T-helper 1 cell treated with Interleukin-12 subunit alpha and Interleukin-12 subunit beta and Interleukin-4 antibody, amounts not matched to agents 30 ng/mL and 1 ng/mL, for 36 hours (primary cell): ENCODE data around the gene TADA2B. TPM values are rescaled to one million over a fixed set of nuclear protein-coding genes. Genes with fewer than 3 reads are reported as not detected.

Experiments used
- intact Hi-C: fragments of 100-400 bp; cut with micrococcal nuclease; formaldehyde crosslinking; loops from one replicate; pipeline ENCODE4 v1.15.1; 2024
- total RNA-seq: library from RNA; stranded (reverse); gene quantifications from 2 replicates; pipeline ENCODE4 v1.2.3, GENCODE V29; 2022

The TADA2B gene
- total RNA-seq, 1 donor from 2014 or later = 34.2 TPM

DNA sequence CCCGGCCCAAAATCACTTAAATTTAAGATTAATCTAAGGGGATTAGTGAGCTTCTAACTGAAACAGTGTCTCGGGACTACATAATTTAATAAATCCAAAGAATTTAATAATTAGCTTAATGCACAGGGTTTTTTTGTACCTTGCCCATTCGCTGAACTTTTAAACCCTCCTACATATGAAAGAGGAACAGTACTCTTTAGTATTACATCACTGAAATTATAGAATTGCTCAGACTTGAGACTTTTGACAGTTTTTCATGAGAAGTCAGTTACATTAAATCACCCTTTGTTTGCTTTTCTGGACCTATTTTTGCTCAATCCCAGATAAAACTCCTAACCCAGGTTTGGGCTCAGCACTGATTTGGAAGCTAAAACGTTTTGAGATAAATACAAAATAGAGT, 2.4 kb upstream of the TADA2B start:
- intact Hi-C loops = loop anchor here (5.0 kb wide), 1 partner anchor 113 kb away; no protein-coding TSS in a partner anchor

GRCh38 chr4:7041246-7041645, 1.9 kb upstream of the TADA2B start:
- intact Hi-C loops = loop anchor here (5.0 kb wide), 1 partner anchor 114 kb away; no protein-coding TSS in a partner anchor

GRCh38 chr4:7041801-7042502, 1.2 kb upstream of the TADA2B start:
- intact Hi-C loops = loop anchor here (1.0 to 5.0 kb wide), 3 partner anchors 100 to 259 kb away; partner anchors contain the start of gene KIAA0232

GRCh38 chr4:7042503-7043283, 479 bp upstream of the TADA2B start:
- intact Hi-C loops = loop anchor here (1.0 to 5.0 kb wide), 9 partner anchors 26 to 402 kb away; partner anchors contain the start of genes GRPEL1, KIAA0232, MRFAP1 and TBC1D14

DNA sequence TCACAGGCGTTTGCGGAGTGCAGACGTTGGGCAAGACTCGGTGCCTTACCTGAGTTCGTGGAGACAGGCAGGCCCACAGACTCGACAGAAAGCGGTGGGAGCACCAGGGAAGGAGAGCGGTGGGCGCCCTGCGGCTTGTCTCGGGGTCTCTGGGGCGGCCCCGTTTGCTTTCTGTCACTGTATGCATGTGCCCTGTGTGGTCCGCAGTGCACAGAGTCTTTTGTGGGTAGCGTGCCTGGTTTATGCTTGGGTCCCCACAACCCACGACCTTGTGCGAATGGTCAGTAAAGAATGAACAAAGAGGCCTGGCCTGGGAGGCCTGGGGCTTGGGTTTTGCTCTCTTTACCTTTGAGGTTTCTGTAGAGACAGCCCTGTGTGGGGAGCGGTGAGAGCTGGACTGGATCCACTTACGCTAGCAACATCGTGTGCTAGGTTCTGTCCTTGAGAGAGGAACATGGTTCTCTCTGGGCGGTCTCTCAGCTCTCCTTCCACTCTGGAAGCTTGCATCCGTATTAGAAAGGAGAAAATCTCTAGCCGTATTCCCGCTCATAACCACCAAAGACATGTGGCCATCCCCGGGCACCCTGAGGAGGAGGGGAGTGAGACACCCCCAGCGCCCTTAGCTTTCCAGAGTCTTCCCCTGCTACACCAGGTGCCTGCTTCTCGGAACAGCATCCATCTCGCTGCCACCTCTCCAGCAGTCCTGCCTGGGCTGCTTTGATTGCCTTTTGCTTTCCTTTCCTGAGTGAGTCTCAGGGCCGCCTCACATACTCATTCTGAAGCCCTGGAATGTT, 1.2 kb downstream of the TADA2B start:
- intact Hi-C loops = loop anchor here (1.0 to 5.0 kb wide), 3 partner anchors 8 to 715 kb away; no protein-coding TSS in a partner anchor

- intact Hi-C loops = no loop called here
Measured at GRCh38 chr4:7045553-7045952, 2.4 kb downstream of the TADA2B start.

DNA sequence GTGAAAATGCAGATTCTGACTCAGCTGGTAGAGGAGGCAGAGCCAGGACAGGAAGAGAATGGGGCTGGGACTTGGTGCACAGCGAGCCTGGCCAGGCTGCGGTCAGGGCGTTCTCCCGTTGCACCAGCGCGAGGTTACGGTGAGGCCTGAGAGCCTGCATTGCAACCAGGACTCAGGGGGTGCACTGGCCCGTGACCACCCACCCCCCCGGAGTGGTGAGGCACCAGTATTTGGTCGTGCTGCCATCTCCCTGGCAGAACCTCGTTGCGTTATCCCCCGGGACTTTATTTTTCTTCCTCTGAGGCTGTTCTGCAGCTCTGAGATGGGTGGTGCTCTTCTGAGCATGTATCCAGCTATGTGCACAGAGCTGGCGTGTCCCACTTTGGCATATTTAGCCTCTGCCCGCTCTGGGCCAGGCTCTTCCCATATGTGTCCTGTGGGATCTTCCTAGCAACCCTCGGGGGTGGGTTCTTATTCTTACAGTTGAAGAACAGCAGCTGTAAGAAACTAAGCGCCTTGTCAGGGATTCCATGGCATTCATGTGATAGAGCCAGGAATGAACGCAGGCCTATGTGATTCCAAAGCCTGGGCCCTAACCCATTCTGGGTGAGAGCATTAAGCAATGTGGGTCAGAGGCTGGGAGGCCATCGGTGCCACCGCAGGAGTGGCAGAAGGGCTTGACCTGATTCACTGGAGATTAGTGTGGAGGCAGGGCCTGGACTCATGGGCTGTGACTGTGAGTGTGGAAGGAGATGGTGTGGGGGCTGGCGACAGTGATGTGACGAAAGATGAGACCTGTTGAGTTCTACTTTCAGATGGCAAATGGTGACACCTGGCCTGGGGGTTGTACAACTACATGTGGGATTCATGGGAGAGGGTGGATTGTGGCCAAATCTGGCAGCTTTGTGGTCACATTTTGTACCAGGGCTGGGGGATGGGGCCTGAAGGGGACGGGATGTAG, 3.1 kb downstream of the TADA2B start:
- intact Hi-C loops = no loop called here

GRCh38 chr4:7046971-7047370, 3.8 kb downstream of the TADA2B start:
- intact Hi-C loops = no loop called here

- intact Hi-C loops = no loop called here
Measured at GRCh38 chr4:7048642-7049041, 5.5 kb downstream of the TADA2B start.

GRCh38 chr4:7049295-7049694, 6.1 kb downstream of the TADA2B start:
- intact Hi-C loops = no loop called here

GRCh38 chr4:7049739-7050138, 6.6 kb downstream of the TADA2B start:
- intact Hi-C loops = no loop called here

GRCh38 chr4:7050481-7051143, 7.4 kb downstream of the TADA2B start:
- intact Hi-C loops = no loop called here

- intact Hi-C loops = no loop called here
Measured at GRCh38 chr4:7051144-7051495, 7.9 kb downstream of the TADA2B start.

- intact Hi-C loops = loop anchor here (1.0 kb wide), 1 partner anchor 8 kb away; no protein-coding TSS in a partner anchor
Measured at GRCh38 chr4:7051905-7052304, 8.7 kb downstream of the TADA2B start.

DNA sequence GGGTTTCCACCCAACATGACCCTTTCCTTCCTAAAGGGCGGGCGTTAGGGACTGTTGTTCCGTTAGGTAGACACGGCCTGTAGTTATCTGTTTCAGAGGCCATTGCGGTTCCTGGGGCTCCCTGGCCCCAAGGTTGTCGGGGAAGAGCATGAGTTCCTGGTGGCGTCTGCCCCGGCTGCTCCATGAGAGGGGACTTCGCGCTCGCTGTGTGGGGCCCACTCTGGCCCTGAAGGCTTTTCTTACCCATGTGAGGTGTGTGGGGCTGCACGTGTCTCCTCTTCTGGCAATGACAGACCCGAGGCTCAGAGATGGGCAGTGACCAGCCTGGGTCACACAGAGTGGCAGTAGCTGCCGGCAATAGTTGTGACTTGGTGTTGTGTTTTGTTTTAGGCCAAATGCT, 9.1 kb downstream of the TADA2B start:
- intact Hi-C loops = loop anchor here (1.0 kb wide), 1 partner anchor 8 kb away; no protein-coding TSS in a partner anchor

DNA sequence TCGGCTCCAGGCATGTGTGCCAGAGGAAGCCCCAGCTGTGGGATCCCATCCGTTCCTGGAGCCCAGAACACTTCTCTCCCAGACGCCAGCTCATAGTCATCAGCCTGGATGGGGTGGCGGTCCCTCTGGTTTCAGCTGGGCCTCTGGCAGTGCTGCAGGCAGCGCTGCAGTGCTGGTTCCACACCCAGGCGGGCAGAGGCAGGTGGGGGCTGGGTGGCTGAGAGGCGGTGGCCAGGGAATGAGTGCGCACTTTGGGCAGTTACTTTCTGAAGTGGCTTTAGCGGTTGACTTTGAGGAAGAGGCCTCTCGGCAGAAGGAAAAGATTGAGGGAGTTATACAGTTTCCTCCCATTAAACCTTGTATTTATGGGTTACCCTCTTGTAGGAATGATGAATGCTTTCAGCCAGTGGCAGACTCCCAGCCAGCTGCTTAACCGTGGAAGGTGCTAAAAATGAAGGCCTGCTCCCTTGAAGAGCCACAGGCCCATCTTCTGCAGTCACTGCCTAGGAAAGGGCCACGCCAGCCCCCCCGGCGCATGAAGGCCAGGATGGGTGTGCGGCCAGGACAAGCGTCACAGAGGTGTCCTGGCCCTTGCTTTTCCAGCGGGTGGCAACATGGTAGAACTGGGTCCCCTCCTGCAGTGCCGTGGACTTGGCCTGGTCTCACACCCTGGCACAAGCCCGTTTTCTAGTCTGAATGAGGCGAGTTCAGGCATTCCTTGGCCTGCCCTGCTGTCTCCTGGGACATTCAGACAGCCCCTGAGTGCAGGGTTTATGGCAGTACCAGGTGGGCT, 9.9 kb downstream of the TADA2B start:
- intact Hi-C loops = loop anchor here (1.0 kb wide), 1 partner anchor 9 kb away; no protein-coding TSS in a partner anchor

DNA sequence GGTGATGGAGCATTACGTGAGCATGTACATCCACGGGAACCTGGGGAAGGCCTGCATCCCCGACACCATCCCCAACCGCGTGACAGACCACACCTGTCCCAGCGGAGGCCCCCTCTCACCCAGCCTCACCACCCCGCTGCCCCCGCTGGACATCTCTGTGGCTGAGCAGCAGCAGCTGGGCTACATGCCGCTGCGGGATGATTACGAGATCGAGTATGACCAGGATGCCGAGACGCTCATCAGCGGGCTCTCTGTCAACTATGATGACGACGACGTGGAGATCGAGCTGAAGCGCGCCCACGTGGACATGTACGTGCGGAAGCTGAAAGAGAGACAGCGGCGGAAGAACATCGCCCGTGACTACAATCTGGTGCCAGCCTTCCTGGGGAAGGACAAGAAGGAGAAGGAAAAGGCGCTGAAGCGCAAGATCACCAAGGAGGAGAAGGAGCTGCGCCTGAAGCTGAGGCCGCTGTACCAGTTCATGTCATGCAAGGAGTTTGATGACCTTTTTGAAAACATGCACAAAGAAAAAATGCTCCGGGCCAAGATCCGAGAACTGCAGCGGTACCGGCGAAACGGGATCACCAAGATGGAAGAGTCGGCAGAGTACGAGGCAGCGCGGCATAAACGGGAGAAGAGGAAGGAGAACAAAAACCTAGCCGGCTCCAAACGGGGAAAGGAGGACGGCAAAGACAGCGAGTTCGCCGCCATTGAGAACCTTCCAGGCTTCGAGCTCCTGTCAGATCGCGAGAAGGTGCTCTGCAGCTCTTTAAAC, 11.1 kb downstream of the TADA2B start:
- intact Hi-C loops = no loop called here
